Stimulated activated CD8-positive, alpha-beta memory T cell treated with anti-CD3 and anti-CD28 coated beads, Interleukin-4, amount 100 ng/mL, for 48 hours (primary cell): ENCODE results near the gene FTO.
"Not testable (repeated sequence)": the region's sequence is repeated elsewhere in the genome, so short reads cannot be mapped to it uniquely, and the experiment has no call there.

Experiments used
- DNase-seq: peaks from one replicate; pipeline ENCODE4 v3.0.0-alpha.2; 2020

FTO gene

DNA sequence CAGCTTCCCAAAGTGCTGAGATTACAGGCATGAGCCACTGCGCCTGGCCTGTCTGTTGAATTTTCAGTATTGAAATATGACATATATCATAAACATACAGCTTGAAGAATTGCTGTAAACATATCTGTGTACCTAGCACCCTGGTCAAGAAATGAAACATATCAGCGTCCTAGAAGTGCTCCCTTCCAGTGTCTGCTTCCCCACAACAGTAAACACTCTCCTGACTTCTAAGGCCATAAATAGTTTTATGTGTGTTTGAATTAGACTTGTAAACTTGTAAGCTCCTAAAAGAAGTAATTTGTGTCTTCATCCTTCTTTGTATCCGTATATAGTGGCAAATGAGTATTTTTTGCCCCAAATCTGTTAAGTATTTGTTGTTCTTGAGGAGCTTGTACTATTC, 132.2 kb downstream of the FTO start:
- no peak for DNase-seq

DNA sequence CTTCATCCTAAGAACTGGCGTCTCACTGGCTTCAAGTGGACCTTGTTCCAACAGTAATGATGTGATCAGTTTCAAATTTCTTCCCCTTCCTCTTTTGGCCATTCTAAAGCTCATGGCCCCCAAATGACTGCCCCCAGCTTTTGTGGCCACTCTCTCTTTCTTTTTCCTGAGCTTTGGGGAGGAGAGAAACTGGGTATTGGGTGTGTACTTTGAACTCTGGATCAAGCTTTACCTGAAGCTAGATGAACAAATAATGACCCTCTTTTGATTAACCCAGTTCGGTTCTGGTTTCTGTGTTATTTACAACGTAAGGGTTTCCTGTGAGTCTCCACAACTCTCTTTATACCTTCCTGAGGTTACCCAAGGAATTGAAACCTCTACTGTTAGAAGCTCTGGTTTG, 132.7 kb downstream of the FTO start:
- DNase-seq, result no peak

DNA sequence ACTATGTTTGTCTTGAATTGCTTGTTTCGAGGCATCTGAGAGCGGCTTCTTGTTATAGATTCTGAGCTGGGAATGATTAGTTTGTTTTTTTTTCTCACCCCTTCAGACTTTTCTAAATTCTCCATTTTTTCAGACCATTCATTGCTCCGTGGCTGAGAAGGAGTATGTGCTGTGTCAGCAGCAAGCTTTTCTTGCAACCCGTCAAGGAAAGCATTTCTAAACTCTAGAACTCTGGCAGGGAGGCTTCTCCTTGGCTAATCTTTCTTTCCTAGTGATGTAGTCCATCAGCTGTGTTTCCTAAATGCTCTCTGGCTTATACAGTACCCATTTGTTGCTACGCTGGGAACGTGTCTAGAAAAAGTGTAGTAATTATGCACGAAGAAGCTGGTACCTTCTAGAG, 133.5 kb downstream of the FTO start:
- DNase-seq, result no peak

DNA sequence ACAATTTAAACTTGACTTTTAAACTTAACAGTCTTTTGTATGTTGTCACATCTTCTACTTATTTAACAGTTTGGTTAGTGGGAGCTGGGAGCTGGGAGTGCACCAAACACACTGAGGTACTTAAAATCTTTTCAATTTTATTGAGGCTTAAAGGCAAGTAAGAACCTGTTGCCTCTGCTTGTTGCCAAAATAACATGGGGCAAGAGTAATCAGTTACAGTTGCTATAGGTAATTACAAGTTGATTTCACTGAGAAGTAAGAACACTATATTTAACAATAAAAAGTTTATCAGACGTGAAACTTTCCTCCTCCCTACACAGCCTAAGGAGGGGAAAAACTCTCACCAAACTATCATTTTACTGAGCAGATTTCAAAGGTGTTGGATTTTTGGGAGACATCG, 135.2 kb downstream of the FTO start:
- DNase-seq, result no peak

DNA sequence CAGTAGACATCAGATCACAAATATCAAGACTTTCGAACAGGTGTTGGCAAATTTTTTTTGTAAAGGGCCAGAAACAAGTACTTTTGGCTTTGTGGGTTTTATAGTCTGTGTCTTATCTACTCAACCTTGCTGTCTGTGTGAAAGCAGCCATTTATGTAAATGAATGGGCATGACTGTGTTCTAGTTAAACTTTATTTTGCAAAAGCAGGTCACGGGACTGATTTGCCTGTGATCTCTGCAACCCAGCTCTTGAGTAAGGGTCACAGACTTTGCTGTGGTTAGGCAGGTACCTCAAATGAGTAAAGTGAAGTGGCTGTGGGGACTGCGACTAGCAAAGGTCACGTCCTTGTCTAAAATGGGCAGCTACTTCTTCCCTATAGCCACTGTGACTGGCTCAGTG, 136.5 kb downstream of the FTO start:
- no peak for DNase-seq

DNA sequence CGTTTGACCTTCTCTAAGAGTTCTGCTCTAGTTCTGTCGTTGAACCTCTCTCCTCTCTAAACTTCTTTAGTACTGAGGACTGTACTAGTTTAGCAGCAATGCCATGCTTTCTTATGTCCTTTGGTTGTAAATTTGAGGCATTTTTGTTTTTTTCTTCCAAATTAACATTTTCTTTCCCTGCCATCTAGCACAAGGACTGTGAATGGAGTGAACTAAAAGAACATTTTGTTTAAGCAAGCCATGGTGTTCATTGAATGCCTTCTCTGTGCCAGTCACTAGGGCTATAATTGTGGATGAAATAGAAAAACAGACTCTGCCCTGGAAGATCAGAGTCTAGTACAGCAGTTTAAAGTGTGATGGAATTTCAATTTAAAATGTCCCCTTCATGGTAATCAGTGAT, 137.9 kb downstream of the FTO start:
- no peak for DNase-seq

DNA sequence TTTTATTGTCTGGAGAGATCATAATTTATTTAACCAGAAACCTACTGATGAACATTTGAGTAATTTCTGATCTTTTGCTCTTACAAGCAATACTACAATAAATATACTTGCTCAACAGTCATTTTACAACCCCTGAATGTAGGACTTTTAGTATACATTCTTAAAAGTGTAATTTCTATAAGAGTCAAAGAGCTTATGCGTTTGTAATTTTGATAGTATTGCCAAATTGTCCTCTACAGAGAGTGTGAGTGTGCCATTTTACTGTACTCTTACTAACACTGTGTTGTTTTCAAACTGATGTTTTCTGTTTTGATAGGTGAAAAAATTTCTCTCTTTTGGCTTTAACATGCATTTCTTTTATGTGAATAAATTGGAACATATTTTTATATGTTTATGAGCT, 139.1 kb downstream of the FTO start:
- no peak for DNase-seq

DNA sequence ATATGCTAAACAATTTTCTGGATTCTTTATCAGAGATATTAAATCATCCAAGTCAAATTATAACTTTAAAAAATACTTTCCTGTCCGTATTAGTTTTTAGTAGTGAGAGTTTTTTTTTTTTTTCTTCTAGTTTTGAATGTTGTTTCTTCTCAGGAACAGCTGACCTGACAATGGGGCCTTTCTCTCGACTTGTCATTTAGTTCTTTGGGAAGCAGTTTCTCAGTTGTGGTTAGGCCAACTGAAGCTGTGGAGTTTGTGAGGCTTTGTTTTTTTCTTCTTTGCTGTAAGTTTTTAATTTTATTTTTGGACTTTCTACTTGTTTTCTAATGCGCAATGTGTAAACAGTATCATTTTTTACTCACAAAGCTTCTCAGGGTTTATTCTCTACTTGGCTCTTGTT, 140.8 kb downstream of the FTO start:
- DNase-seq, result no peak

DNA sequence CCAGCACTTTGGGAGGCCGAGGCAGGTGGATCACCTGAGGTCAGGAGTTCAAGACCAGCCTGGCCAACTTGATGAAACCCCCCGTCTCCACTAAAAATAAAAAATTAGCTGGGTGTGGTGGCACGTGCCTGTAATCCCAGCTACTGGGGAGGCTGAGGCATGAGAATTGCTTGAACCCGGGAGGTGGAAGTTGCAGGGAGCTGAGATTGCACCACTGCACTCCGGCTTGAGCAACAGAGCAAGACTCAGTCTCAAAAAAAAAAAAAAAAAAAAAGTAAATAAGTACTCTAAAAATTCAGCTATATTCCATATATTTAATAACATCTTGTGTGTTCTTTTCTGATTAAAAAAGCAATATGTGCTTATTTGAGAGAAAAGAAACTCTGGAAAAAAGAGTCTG, 142.6 kb downstream of the FTO start:
- not testable (repeated sequence) for DNase-seq

DNA sequence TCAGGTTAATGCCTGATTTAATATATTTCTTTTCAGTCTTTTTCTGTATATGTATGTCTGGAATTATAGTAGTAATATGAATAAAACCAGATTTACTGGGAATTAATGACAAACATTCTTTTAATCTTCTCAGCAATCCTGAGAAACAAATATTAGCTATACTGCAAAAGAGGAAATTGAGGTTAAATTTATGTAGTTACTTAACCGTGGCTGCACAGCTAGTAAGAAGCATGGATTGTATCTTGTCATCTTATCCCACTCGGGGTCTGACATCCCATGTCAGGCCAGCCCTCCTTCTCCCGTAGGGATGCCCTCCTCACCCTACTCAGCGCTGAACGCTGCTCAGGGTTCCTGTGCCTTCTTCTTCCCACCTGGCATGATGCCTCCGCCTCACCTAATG, 143.0 kb downstream of the FTO start:
- DNase-seq, result no peak

DNA sequence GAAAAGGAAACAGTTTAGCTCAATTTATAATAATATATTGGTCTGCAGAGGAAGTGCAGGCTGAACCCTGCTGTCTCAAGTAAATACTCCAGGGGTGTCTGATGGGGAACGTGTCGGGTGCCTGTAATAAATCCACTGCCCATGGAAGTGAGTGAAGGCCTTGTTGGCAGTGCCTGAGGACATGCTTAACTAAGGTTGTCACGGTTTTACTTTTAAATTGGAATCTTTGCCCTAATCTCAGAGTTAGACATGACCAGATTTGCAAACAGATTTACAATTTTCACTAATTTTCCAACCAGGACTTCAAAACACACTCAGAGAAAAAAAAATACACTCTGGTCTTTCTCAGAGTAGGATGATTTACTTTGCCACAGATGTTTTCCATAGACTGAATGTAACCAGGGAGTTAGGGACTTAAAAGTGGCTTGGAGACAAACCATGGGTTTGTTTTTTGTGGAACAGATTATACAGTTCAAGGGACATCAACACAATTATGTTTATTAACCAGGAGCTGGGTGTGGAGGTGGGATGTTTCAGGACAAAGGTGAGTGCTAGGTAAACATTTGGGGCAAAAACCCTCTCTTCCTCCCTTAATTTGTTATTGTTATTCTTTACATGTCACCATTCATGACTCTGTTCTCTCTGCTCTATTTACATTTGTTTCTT, 144.5 kb downstream of the FTO start:
- no peak for DNase-seq

DNA sequence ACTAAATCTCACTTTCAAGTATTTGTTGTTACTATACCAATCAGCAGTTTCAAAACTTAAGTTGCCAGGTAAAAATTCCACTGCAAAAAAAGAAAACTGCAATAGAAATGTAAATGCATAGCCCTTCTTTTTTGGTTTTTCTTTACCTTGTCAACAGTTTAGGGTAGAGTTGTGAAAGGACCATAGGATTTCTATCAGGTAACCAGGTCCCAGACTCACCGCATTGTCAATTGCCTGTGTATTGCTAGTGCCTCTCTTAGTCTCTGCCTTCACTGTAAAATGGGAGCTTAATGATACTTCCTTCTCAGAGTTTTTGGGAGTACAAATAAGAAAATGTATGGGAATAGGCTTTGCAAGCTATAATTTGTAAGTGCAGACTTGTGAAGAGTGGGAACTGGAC, 145.0 kb downstream of the FTO start:
- DNase-seq, result no peak

DNA sequence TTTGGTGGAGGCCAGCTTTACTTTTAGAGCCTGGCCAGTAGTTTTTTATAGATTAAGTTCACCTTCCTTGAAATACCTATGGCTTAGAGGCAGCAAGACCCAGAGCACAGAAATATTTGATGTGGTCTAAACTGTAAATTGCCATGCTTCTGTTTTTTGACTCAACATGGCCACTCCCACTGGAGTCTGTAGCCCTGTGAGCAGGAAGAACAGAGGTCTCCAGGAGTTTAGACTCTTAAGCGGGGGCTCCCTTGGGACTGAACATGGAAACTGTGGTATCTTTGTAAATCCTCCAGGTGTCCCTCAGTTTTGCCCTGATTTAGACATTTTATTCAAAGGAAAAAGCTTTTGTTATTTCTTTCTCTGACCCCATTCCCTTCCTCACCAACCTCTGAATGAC, 145.6 kb downstream of the FTO start:
- no peak for DNase-seq

DNA sequence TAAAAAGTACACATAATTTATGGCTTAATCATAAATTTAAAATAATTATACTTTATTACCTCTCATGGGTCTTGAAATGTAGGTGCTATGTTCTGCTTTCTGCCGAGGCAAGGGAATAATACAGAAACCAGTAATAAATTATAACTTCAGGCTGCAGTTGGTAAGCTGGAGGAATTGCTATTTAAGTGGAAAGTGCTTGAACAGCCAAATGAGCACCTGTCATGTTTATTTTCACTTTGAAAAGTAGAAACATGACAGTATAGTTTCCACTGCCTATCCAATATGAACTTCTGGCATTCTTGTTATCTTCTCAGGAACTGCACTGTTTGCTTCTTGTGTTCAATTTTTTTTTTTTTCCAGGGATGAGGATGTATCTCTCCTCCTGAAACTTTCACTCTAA, 146.0 kb downstream of the FTO start:
- no peak for DNase-seq

DNA sequence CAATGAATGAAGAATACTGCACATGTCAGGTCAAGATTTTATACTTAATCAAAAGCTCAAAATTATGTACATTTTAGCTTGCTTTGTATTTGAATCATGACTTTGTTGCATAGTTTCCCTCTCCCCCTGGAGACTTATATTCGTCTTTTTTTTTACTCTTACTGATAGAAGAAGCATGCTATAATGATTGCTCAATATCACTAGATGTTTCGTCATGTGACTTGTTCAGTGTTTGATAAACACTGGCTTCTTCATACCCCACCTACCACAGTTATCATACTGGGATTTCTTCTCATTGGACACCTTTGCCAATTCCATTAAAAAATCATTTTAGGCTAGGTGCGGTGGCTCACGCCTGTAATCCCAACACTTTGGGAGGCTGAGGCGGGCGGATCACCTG, 148.7 kb downstream of the FTO start:
- no peak for DNase-seq

DNA sequence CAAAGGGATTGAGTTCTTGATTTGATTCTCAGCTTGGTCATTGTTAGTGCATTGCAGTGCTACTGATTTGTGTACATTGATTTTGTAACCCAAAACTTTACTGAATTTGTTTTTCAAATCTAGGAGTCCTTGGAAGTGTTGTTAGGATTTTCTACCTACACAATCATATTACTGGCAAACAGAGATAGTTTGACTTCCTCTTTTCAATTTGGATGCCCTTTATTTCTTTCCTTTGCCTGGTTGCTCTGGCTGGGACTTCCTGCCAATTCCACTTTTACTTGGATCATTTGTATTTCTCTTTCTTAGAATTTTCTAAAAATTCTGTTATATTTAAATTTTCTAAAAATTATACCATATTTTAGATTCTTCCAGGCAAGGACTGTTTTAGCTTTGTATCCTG, 151.1 kb downstream of the FTO start:
- no peak for DNase-seq

DNA sequence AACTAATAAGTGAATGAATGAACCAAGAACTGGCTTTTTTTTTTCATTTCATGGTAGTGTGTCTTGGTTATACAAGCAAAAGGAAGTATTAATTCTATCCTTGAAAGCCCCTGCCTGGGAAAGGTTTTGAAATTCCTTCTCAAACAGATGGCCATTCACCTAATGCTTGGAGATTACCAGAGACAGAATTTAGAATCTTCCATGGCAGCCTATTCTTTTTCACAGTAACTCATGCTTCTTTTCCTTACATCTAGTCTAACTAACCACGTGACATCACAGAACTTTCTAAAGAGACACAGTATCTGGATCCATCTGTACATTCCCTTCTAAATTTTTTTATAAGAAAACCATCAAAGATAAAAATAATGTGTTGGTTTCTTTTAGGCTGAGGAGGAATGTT, 151.6 kb downstream of the FTO start:
- no peak for DNase-seq

DNA sequence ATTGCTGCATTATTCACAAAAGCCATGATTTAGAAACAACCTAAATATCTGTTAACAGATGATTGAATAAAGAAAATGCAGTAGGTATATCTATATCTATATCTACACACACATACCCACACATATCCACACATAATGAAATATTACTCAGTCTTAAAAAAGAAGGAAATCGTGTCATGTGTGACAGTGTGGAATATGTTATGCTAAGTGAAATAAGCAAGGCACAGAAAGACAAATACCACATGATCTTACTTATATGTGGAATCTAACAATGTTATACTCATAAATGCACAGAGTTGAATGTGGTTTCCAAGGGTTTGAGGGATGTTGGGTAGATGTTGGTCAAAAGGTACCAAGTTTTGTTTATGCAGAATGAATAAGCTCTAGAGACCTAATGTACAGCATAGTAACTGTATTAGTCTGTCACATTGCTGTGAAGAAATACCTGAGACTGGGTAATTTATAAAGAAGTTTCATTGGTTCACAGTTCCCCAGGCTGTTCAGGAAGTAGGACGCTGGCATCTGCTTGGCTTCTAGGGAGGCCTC, 156.1 kb downstream of the FTO start:
- no peak for DNase-seq

DNA sequence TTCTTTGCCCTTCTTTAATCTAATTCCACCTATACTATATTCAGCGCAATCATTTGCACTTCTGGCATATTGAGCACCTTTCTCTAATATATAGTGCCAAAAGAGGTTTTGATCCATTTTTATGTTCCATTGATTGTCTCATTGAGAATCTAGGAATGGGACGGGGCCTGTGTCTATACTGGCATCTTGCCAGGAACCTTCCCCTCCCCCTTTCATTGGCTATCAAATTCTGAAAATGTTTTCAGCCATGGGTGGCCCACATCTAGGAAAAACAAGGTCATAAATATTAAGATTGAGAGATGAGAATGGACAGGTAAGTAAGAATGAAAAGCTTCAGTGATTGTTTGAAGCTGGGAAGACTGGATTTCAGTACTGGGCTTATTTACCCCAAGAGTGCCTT, 159.9 kb downstream of the FTO start:
- no peak for DNase-seq

DNA sequence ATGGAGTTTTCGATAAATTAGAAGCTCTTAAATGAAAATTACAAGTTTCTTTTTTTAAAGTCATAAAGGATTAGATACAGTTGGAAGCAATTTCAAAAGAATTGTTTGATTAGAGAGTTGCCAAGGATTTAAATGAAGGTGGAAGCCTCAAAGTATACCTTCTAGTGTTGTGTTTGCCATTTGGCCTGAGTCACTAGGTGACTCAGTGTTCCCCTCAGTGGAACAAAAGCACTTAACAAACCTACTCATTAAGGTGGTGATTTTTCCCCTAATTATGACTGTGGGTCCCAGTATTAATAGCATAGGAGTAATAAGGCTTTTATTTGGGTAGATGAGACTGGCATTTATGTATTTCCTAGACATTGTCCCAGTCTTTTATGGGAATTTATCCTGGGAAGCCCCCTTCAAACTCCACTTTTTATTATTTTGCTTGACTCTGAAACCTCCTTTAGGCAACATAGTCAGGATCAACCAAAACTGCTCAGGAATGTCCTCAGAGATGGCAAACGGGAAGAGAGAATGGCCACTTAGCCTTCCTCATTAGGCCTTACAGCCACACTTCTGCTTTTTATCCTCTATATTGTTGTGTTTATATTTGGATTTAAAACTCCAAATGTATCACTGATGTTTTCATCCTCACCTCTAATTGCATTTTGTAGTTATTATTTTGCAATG, 161.0 kb downstream of the FTO start:
- no peak for DNase-seq

DNA sequence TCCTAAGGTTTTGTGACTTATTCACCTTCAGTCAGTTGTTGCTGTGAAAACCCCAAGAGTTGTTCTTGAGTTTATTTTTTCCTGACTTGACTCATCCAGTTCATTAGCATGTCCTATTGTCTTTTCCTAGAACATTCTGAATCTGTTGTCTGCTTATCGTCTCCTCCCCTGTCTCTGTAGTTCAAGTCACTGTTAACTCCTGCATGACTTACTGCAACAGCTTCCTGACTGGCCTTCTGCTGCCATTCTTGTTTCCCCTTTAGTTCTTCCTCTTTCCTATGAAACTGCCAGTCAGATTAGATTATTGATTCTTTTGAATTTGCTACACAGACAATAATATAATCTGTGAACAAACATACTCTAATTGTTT, 161.5 kb downstream of the FTO start:
- no peak for DNase-seq

DNA sequence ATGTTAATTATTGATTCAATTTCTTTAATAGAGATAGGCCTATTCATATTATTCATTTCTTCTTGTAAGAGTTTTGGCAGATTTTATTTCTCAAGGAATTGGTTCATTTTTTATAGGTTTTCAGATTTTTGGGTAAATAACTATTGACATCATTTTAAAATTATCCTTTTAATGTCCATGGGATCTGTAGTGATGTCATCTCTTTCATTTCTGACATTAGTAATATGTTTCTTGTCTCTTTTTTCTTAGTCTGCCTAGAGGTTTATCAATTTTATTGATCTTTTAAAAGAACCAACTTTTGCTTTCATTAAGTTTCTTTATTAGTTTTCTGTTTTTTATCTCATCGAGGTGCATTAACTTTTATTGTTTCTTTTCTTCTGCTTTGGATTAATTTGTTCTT, 162.6 kb downstream of the FTO start:
- DNase-seq, result no peak

DNA sequence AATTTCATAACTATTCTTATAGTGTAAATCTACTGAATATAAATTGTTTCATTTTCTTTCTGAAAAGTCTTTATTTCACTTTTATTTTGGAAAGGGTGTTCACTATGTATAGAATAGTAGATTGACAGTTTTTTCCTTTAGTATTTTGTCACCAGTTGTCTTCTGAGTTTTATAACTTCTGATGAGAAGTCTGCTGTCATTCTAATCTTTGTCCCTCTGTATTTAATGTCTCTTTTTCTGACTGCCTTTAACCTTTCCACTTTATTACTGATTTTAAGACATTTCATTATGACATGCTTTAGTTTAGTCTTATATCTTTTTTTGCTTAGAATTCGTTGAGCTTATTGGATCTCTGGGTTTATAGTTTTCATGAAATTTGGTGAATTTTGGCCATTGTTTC, 166.9 kb downstream of the FTO start:
- DNase-seq, result no peak

DNA sequence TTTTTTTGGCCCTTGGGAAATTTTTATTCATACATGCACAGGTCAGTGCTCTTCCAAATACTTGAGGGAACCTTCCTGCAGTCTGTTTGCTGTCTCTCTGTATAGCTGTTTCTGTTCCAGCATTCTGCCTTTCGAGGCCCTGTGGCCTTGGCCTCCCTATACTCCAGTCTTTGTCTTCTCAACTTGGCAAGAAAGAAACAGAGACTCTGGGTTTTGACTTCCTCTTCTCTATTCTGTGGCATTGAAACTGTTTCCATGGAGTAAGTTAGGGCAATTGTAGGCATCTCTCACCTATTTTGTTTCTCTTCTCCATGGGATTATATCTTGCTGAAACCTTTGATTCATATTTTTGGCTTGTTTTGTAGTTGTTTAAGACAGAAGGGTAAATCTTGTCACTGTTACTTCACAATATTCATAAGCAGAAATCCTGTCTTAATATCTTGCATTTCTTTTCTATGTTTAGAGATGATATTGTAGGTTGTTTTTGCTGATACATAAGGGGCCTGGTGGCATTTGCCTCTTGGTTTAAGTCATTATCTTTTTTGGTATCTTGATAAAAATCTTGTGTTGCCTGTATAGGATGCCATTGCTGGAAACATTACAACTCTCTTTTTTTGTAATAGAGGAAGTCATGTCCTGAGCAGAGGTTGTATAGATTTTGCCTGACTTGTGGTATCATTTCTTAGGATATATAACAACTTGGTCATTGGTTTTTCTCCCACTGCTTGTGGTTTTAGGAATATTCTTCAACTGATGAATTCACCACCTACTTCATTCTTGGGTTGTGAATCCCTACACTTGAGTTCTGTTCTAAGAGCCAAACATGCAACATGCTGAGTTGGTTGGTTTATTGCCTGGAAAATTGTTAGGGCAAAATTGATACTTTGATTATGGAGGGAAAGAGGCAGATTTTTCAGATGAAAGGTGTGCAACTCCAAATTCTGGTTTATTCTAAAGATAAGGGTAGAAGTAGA, 168.6 kb downstream of the FTO start:
- no peak for DNase-seq
